HepG2 (cell line): ENCODE data around the gene DNAJC5. TPM values are rescaled to one million over a fixed set of nuclear protein-coding genes. Genes with fewer than 3 reads are reported as not detected.

Experiments used
- CENPT ChIP-seq: sonication (generic); formaldehyde crosslinking; IDR thresholded peaks from 2 replicates; pipeline ENCODE4 v1.8.0; 2022; ENCODE audit warnings: low read depth, mild to moderate bottlenecking, moderate library complexity, missing genetic modification reagents
- HNRNPK ChIP-seq: fragments of 200-400 bp; formaldehyde crosslinking; IDR thresholded peaks from 2 replicates; pipeline ENCODE4 v1.6.1; 2018; ENCODE audit warnings: low read length, low read depth, moderate library complexity, mild to moderate bottlenecking; ENCODE audit not compliant: poor library complexity, severe bottlenecking
- HOXD1 ChIP-seq: sonication (generic); formaldehyde crosslinking; IDR thresholded peaks from 2 replicates; pipeline ENCODE4 v1.5.0; 2020; ENCODE audit warnings: missing genetic modification reagents
- NKX3-1 ChIP-seq: sonication (generic); formaldehyde crosslinking; IDR thresholded peaks from 2 replicates; pipeline ENCODE4 v1.5.0; 2020; ENCODE audit warnings: missing genetic modification reagents
- POLR2AphosphoS5 ChIP-seq: IDR thresholded peaks from 2 replicates; pipeline ENCODE4 v1.6.1; 2012; ENCODE audit warnings: low read depth, low read length
- PPARG ChIP-seq: conservative IDR thresholded peaks from 2 replicates; pipeline ENCODE4 v1.6.1; 2016; ENCODE audit warnings: missing biosample characterization, missing genetic modification reagents
- RXRB ChIP-seq: IDR thresholded peaks from 2 replicates; pipeline ENCODE4 v1.6.1; 2016; ENCODE audit warnings: borderline replicate concordance, missing genetic modification reagents, missing compliant biosample characterization
- SMC3 ChIP-seq: IDR thresholded peaks from 2 replicates; pipeline ENCODE4 v1.6.1; 2011; ENCODE audit warnings: low read length, improper control_type of control experiment
- SNRNP70 ChIP-seq: fragments of 200-400 bp; formaldehyde crosslinking; IDR thresholded peaks from 2 replicates; pipeline ENCODE4 v1.6.1; 2017; ENCODE audit warnings: mild to moderate bottlenecking, low read depth, low read length, moderate library complexity
- SP2 ChIP-seq: sonication (generic); formaldehyde crosslinking; IDR thresholded peaks from 2 replicates; pipeline ENCODE4 v1.5.1; 2020; ENCODE audit warnings: mild to moderate bottlenecking, missing genetic modification reagents
- TSC22D2 ChIP-seq: sonication (generic); formaldehyde crosslinking; IDR thresholded peaks from 2 replicates; pipeline ENCODE4 v1.5.1; 2020; ENCODE audit warnings: missing genetic modification reagents, mild to moderate bottlenecking, borderline replicate concordance
- ZBTB34 ChIP-seq: sonication (generic); formaldehyde crosslinking; IDR thresholded peaks from 2 replicates; pipeline ENCODE4 v1.8.0; 2022; ENCODE audit warnings: mild to moderate bottlenecking, missing genetic modification reagents
- ZBTB38 ChIP-seq: sonication (generic); formaldehyde crosslinking; IDR thresholded peaks from 2 replicates; pipeline ENCODE4 v1.5.1; 2020; ENCODE audit warnings: mild to moderate bottlenecking, missing genetic modification reagents
- ZFX ChIP-seq: sonication (generic); formaldehyde crosslinking; IDR thresholded peaks from 2 replicates; pipeline ENCODE4 v1.4.0; 2020; ENCODE audit warnings: mild to moderate bottlenecking, low read depth, missing genetic modification reagents, moderate library complexity
- ZHX1 ChIP-seq: sonication (generic); formaldehyde crosslinking; IDR thresholded peaks from 2 replicates; pipeline ENCODE4 v1.8.1; 2022; ENCODE audit warnings: low read depth, mild to moderate bottlenecking, missing genetic modification reagents
- ZNF143 ChIP-seq: sonication (generic); formaldehyde crosslinking; IDR thresholded peaks from 2 replicates; pipeline ENCODE4 v1.4.0; 2020; ENCODE audit warnings: missing genetic modification reagents
- ZNF343 ChIP-seq: sonication (generic); formaldehyde crosslinking; IDR thresholded peaks from 2 replicates; pipeline ENCODE4 v1.4.0; 2020; ENCODE audit warnings: mild to moderate bottlenecking, missing genetic modification reagents
- ZNF367 ChIP-seq: sonication (generic); formaldehyde crosslinking; IDR thresholded peaks from 2 replicates; pipeline ENCODE4 v1.4.0; 2020; ENCODE audit warnings: missing genetic modification reagents, borderline replicate concordance
- ZNF777 ChIP-seq: sonication (generic); formaldehyde crosslinking; IDR thresholded peaks from 2 replicates; pipeline ENCODE4 v1.4.0; 2020; ENCODE audit warnings: missing genetic modification reagents
- polyA plus RNA-seq, 8 experiments: library from polyadenylated mRNA; depleted of rRNA in 3 of 8; stranded (reverse) in 7 of 8; unstranded in 1 of 8; fragments of >200 nt; fragmentation: Illumina TruSeq in 4 of 8; extraction: Trizol in 4 of 8; gene quantifications; 2 replicates each; pipeline versions ENCODE4 v1.2.1 to v1.2.3, GENCODE V29; 2011 to 2016; ENCODE audit warnings: low read depth in 4 of 8, missing spikeins in 1 of 8, mixed read lengths in 1 of 8; ENCODE audit not compliant: insufficient read depth in 1 of 8
- total RNA-seq, 5 experiments: library from RNA; depleted of rRNA; stranded (reverse); fragments of >200 nt; fragmentation: Illumina TruSeq; extraction: Trizol; gene quantifications; 2 replicates each; pipeline ENCODE4 v1.2.3, GENCODE V29; 2016; ENCODE audit warnings: low read depth in 1 of 5
- TF ChIP-seq, protein P1 (sequence below): sonication (generic); formaldehyde crosslinking; IDR thresholded peaks from 2 replicates; pipeline ENCODE4 v1.4.0; 2020; ENCODE audit warnings: missing genetic modification reagents, borderline replicate concordance
- TF ChIP-seq, protein P2 (sequence below): sonication (generic); formaldehyde crosslinking; IDR thresholded peaks from 2 replicates; pipeline ENCODE4 v1.8.1; 2023; ENCODE audit warnings: mild to moderate bottlenecking, missing genetic modification reagents, borderline replicate concordance

The DNAJC5 gene
- total and polyA plus RNA-seq, 2 of the 13 experiments (the other 11 are each of a cell fraction or from before 2014, with no cell fraction given), result 42.8 to 64.5 TPM

- no peak for TF ChIP-seq SMC3
- peak; percentile 65 for TF ChIP-seq HNRNPK
- TF ChIP-seq, protein P1, sequence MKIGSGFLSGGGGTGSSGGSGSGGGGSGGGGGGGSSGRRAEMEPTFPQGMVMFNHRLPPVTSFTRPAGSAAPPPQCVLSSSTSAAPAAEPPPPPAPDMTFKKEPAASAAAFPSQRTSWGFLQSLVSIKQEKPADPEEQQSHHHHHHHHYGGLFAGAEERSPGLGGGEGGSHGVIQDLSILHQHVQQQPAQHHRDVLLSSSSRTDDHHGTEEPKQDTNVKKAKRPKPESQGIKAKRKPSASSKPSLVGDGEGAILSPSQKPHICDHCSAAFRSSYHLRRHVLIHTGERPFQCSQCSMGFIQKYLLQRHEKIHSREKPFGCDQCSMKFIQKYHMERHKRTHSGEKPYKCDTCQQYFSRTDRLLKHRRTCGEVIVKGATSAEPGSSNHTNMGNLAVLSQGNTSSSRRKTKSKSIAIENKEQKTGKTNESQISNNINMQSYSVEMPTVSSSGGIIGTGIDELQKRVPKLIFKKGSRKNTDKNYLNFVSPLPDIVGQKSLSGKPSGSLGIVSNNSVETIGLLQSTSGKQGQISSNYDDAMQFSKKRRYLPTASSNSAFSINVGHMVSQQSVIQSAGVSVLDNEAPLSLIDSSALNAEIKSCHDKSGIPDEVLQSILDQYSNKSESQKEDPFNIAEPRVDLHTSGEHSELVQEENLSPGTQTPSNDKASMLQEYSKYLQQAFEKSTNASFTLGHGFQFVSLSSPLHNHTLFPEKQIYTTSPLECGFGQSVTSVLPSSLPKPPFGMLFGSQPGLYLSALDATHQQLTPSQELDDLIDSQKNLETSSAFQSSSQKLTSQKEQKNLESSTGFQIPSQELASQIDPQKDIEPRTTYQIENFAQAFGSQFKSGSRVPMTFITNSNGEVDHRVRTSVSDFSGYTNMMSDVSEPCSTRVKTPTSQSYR (CRISPR knock-in tag), result peak; percentile 48; the same call in 1 of the 2 replicates
- TF ChIP-seq PPARG (CRISPR knock-in tag), result 0 out of 2 replicates have a peak, but pooled peaks have one; percentile 11
- TF ChIP-seq TSC22D2 (CRISPR knock-in tag), result peak; percentile 18; the same call in 1 of the 2 replicates
- peak; percentile 60; the same call in 1 of the 2 replicates for TF ChIP-seq NKX3-1 (CRISPR knock-in tag)
- TF ChIP-seq POLR2AphosphoS5, result 0 out of 2 replicates have a peak, but pooled peaks have one; percentile 18
- TF ChIP-seq ZNF367 (CRISPR knock-in tag), result peak; percentile 79; the same call in 1 of the 2 replicates
- TF ChIP-seq, protein P2, sequence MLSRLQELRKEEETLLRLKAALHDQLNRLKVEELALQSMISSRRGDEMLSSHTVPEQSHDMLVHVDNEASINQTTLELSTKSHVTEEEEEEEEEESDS (CRISPR knock-in tag), result no peak; the same call in 1 of the 2 replicates
- no peak for TF ChIP-seq SP2 (CRISPR knock-in tag)
- peak; percentile 73; the same call in 1 of the 2 replicates for TF ChIP-seq ZBTB38
- TF ChIP-seq HOXD1, result 0 out of 2 replicates have a peak, but pooled peaks have one; percentile 49
- peak; percentile 52; the same call in 1 of the 2 replicates for TF ChIP-seq CENPT (CRISPR knock-in tag)
- peak; percentile 53 for TF ChIP-seq RXRB (CRISPR knock-in tag)
- peak; percentile 82 for TF ChIP-seq ZFX (CRISPR knock-in tag)
- TF ChIP-seq ZNF143 (CRISPR knock-in tag), result peak; percentile 42
- no peak for TF ChIP-seq SNRNP70
- TF ChIP-seq ZHX1 (CRISPR knock-in tag), result 0 out of 2 replicates have a peak, but pooled peaks have one; percentile 23
- peak; percentile 57; the same call in 1 of the 2 replicates for TF ChIP-seq ZNF343 (CRISPR knock-in tag)
- no peak for TF ChIP-seq ZBTB34
- peak; percentile 46; the same call in 1 of the 2 replicates for TF ChIP-seq ZNF777 (CRISPR knock-in tag)
These were observed 40.7 kb upstream of the DNAJC5 start (continued) for GRCh38 chr20:63854069-63854765.
